Smooth muscle cell (in vitro differentiated cells): ENCODE data around the gene NOP14. TPM values are rescaled to one million over a fixed set of nuclear protein-coding genes. Genes with fewer than 3 reads are reported as not detected.

Experiments
- DNase-seq: peaks from one replicate; lab custom pipeline; 2025; ENCODE audit not compliant: unreplicated experiment; lab: John Stamatoyannopoulos, UW
- H2AFZ ChIP-seq: fragments of 200-600 bp; sonication (generic); 2 replicates; pipeline ENCODE4 v1.6.0; 2016; ENCODE audit warnings: antibody characterized with exemption, low read depth, mild to moderate bottlenecking
- H3F3A ChIP-seq: fragments of 200-600 bp; sonication (generic); 2 replicates; pipeline ENCODE4 v1.6.0; 2017; ENCODE audit warnings: antibody characterized with exemption, low read depth
- H3K27ac ChIP-seq: fragments of 200-600 bp; sonication (generic); 2 replicates; pipeline ENCODE4 v1.5.1; 2016; ENCODE audit warnings: low read depth, mild to moderate bottlenecking
- H3K27me3 ChIP-seq: fragments of 200-600 bp; sonication (generic); 2 replicates; pipeline ENCODE4 v1.6.1; 2016; ENCODE audit warnings: low read depth, mild to moderate bottlenecking
- H3K36me3 ChIP-seq: fragments of 200-600 bp; sonication (generic); 2 replicates; pipeline ENCODE4 v1.5.1; 2016; ENCODE audit warnings: low read depth
- H3K4me1 ChIP-seq: fragments of 200-600 bp; sonication (generic); 2 replicates; pipeline ENCODE4 v1.5.1; 2016; ENCODE audit warnings: low read depth
- H3K4me2 ChIP-seq: fragments of 200-600 bp; sonication (generic); 2 replicates; pipeline ENCODE4 v1.6.0; 2016; ENCODE audit warnings: mild to moderate bottlenecking
- H3K4me3 ChIP-seq: fragments of 200-600 bp; sonication (generic); 2 replicates; pipeline ENCODE4 v1.5.1; 2016; ENCODE audit warnings: mild to moderate bottlenecking
- H3K79me2 ChIP-seq: fragments of 200-600 bp; sonication (generic); 2 replicates; pipeline ENCODE4 v1.6.0; 2016; ENCODE audit warnings: low read depth, mild to moderate bottlenecking
- H3K9ac ChIP-seq: fragments of 200-600 bp; sonication (generic); 2 replicates; pipeline ENCODE4 v1.6.0; 2016; ENCODE audit warnings: low read depth
- H3K9me3 ChIP-seq: fragments of 200-600 bp; sonication (generic); replicated peaks from 2 replicates; pipeline ENCODE4 v1.5.1; 2016; ENCODE audit warnings: low read depth
- H4K20me1 ChIP-seq: fragments of 200-600 bp; sonication (generic); 2 replicates; pipeline ENCODE4 v1.6.0; 2016; ENCODE audit warnings: low read depth
- WGBS: methylation state at CpG from one replicate; pipeline ENCODE4 v1.1.7; 2016; ENCODE audit warnings: low lambda C conversion rate; 5-methylcytosine and 5-hydroxymethylcytosine counted together
- polyA plus RNA-seq: library from polyadenylated mRNA; unstranded; fragments of >200 nt; fragmentation: Nextera tagmentation; extraction: Ambion mirVana; gene quantifications from 2 replicates; pipeline ENCODE4 v1.2.1, GENCODE V29; 2016
- total RNA-seq: library from RNA; depleted of rRNA; stranded (reverse); fragments of >200 nt; gene quantifications from 2 replicates; pipeline ENCODE4 v1.2.3, GENCODE V29; 2014
- TF ChIP-seq, protein P1 (sequence below): fragments of 200-600 bp; sonication (generic); IDR thresholded peaks from 2 replicates; pipeline ENCODE4 v1.5.1; 2017; ENCODE audit warnings: borderline replicate concordance, mild to moderate bottlenecking, antibody characterized with exemption; ENCODE audit not compliant: insufficient read depth, poor library complexity, severe bottlenecking

NOP14 gene
- total and polyA plus RNA-seq, 2 experiments from 2014 or later: 10.9 to 18.5 TPM

DNA sequence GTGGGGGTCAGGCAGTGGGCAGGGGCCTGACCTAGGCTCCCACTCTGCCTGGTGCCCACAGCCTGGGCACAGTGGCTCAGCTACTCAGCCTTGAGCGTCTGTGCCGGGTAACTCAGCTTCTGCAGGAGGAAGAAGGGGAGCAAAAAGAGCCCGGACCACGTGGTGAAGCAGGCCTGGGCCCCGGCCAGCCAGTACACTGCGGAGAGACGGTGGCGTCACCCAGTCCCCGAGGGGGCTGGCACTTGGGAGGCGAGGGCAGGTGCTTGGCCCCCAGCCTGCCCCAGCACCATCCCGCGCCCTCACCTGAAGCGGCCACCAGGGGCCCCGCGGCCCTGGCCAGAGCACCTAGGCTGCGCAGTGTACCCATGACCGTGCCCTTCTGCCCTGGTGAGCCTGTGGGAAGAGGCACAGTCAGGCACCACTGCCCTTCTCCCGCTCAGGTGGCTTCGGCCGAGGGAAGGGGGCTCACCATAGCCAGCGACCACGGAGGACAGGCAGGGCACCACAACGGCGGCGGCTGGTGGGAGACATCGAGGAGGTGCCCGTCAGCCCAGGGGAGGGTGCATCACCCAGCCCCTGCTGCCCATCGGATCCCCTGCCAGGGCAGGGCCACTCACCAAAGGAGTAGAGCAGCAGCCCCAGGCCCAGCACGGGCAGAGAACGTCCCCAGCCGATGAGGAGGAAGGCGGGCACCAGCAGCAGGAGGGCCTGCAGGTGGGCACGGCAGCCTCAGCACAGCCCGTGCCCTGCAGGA lies 32.3 kb downstream of the NOP14 start:
- Histone ChIP-seq H4K20me1 (peaks cover 13% of the 10 kb centered on the region), H3K79me2 (peaks cover 4% of the 10 kb centered on the region), H3K27ac (no peak overlapping the region), H3K27me3 (no peaks in the 10 kb centered on the region), H3K4me1 (peaks cover 14% of the 10 kb centered on the region), H3K9me3 (no peaks in the 10 kb centered on the region), H3K9ac (no peak overlapping the region), H3K4me3 (no peak overlapping the region), H2AFZ (no peak overlapping the region), H3K4me2 (no peak overlapping the region), H3F3A (peaks cover 12% of the 10 kb centered on the region), H3K36me3 (no peaks in the 10 kb centered on the region)
- DNase-seq: no peak
- TF ChIP-seq, protein P1, sequence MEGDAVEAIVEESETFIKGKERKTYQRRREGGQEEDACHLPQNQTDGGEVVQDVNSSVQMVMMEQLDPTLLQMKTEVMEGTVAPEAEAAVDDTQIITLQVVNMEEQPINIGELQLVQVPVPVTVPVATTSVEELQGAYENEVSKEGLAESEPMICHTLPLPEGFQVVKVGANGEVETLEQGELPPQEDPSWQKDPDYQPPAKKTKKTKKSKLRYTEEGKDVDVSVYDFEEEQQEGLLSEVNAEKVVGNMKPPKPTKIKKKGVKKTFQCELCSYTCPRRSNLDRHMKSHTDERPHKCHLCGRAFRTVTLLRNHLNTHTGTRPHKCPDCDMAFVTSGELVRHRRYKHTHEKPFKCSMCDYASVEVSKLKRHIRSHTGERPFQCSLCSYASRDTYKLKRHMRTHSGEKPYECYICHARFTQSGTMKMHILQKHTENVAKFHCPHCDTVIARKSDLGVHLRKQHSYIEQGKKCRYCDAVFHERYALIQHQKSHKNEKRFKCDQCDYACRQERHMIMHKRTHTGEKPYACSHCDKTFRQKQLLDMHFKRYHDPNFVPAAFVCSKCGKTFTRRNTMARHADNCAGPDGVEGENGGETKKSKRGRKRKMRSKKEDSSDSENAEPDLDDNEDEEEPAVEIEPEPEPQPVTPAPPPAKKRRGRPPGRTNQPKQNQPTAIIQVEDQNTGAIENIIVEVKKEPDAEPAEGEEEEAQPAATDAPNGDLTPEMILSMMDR: peak; percentile 3
- WGBS: 96% methylated on average over 33 of the region's 34 CpGs

GRCh38 chr4:2930135-2930757 lies 33.0 kb downstream of the NOP14 start:
- Histone ChIP-seq H4K20me1 (peaks cover 9% of the 10 kb centered on the region), H2AFZ (no peak overlapping the region), H3K27ac (no peak overlapping the region), H3K9ac (no peak overlapping the region), H3K4me2 (no peak overlapping the region), H3K4me3 (no peak overlapping the region), H3K9me3 (no peaks in the 10 kb centered on the region), H3K4me1 (peaks cover 8% of the 10 kb centered on the region), H3K27me3 (no peaks in the 10 kb centered on the region), H3F3A (peaks cover 12% of the 10 kb centered on the region), H3K79me2 (peaks cover 4% of the 10 kb centered on the region), H3K36me3 (no peaks in the 10 kb centered on the region)
- TF ChIP-seq, protein P1: no peak
- 97% methylated on average over 11 of the region's 12 CpGs for WGBS
- DNase-seq: no peak

- no peaks in the 10 kb centered on the region for H3K9me3 ChIP-seq
- TF ChIP-seq, protein P1: no peak
- H3K79me2 ChIP-seq: no peaks in the 10 kb centered on the region
- H3K4me1 ChIP-seq: peaks cover 7% of the 10 kb centered on the region
- H3K27me3 ChIP-seq: no peaks in the 10 kb centered on the region
- H3K36me3 ChIP-seq: no peaks in the 10 kb centered on the region
- no peak overlapping the region for H3K4me3 ChIP-seq
- H3K9ac ChIP-seq: no peak overlapping the region
- no peak for DNase-seq
- WGBS: 95% methylated on average over 16 of the region's 16 CpGs
- H4K20me1 ChIP-seq: peaks cover 15% of the 10 kb centered on the region
- H3F3A ChIP-seq: peaks cover 12% of the 10 kb centered on the region
- H3K4me2 ChIP-seq: no peak overlapping the region
- no peak overlapping the region for H2AFZ ChIP-seq
- no peak overlapping the region for H3K27ac ChIP-seq
These were observed 33.7 kb downstream of the NOP14 start for GRCh38 chr4:2929469-2929868.
